ENCODE measurements around the gene ZNF644.
"Not testable (repeated sequence)": the region's sequence is repeated elsewhere in the genome, so short reads cannot be mapped to it uniquely, and the experiment has no call there.

ZNF644 gene

DNA sequence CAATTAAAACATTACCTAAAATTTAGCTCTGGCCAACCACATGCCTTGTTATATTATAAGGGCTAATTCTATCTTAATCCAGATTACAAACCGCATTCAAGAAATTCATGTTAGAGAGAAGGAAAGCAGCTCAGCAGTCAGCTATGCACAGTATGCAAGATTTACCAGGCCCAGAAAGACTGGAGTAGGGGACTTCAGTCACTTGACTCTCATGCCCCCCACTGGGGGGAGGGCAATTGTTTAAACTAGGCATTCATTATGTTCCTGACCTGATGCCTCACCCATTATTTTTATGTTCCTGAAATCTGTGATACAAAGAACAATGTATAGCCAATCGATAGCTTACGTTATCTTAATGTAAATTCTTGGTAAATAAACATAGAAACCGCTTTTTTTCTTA is 96.9 kb downstream of the ZNF644 start:
- DNase-seq = no peak

DNA sequence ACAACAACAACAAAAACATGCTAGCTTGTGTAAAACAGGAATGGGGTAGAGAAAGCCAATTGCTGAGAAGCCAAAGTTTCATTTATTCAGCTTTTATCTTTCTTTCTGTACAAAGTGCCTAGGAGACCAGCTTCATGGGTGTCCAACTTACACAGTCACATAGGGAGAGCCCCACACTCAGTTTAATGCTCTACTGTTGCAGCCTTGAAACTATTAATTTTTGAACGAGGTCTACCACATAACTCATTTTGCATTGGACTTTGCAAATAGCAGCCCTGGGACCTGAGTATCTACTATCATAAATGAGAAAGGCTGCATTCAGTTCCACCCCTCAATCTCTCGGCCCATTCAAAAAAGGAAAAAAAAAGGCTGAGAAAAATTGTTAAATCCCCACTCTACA is 98.8 kb downstream of the ZNF644 start:
- DNase-seq = no peak

DNA sequence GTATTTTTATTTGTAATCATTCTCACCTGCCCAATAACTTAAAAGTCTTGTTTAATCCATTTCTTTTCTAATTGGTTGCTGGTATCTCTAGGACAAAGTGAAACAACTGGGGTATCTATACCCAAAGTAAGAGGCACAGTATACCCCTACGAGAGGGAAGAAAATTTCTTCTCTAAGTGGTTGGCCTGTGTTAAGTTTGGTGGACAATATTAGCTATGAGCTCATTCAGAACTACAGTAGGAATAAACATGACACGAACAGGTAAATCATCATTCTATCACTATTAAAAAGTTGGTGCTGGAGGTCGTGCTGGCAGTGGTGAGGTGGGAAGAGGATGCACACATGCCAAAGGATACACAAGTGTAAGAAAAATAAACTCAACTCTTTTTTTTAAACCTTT is 99.6 kb downstream of the ZNF644 start:
- DNase-seq = no peak

DNA sequence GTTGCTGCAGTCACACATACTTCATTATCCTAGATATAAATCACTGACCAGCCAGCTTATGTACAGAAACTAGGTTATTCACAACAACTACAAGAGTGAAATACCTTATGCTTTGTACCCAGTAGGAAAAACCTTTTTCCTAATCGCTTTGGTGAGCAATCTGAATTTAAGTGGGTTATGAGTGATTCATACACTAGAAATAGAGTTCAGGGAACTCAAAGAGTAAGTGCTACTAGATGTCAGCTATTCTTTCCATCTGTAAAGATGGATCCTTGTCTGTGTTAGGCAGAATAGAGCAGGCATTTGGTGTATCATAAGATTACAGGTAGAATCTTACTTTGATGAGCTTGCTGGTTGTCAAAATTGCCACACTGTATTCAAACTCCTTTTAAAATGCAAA is 101.9 kb downstream of the ZNF644 start:
- DNase-seq = no peak

DNA sequence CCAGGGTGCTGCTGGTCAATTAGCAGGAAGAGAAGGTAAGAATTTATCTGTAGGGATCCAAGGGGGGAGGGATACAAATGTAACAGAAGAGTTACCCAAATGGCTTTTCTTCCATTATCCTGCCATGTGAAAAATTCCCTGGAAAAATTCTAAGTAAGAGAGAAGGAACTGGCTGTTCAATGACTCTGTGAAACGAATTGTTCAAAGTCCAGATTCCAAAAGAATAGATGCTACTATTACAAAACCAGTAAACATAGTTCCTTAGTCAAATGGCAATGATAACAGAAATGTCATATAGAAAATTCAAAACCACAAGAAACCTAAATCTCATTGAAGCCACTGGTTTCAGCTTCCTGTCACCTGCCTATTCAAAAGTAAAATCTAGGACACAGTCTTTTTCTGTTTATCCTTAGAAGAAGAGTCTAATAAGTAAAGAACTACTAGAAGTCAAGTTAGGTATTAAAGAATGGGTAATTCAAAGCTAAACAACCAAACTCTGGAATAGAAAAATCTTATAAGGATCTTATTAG is 102.6 kb downstream of the ZNF644 start:
- DNase-seq = no peak

DNA sequence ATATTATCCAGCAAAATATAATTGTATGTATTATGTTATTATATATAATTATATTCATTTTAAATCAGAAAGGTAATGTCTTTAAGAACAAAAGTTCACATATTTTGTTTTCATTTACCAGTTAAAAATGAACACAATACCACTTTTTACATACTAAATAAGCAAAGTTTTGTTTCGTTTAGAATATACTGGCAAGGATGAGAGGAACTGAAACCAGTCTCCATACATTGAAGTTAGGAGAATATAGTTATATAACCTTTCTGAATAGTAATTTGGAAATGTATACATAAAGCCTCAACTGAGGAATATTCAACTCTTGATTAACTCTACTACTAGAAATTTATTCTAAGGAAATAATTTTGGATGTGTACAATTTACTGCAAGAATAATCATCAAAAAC is 110.5 kb downstream of the ZNF644 start:
- DNase-seq = no peak

DNA sequence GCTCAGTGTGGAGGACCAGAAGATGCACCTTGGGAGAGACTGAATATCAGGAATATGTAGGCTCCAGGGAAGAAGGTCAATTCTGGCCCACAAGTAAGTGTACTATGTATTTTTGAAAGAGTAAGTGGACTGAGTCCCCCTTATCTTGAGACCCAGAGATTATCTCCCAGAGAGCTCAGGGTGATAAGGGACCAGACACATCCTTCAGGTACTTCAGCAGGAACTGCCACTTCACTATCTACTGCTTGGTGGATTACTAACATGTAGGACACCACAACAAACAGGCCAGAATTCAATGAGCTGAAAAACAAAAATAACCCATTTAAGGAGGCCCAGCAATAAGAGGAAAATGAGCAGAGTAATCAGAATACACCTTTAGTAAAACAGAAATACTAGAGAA is 119.2 kb downstream of the ZNF644 start:
- DNase-seq = no peak

DNA sequence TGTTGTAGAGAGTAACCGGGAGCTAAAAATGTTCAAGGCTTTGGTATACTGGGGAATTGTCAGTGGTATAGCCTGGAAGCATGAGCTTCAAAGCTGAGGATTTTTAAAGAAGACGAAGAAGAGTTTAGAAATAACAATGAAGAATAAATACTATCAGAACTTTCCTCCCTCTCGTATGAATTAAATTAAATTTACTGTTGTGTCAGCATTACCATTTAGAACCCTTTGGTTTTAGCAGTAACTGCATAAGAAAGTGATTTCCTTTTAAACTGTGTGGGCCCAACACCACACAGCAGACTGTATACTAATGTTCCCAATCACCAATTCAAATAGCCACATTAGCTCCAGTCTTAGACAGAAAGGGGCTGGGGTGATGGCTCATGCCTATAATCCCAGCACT is 122.6 kb downstream of the ZNF644 start:
- DNase-seq = no peak

DNA sequence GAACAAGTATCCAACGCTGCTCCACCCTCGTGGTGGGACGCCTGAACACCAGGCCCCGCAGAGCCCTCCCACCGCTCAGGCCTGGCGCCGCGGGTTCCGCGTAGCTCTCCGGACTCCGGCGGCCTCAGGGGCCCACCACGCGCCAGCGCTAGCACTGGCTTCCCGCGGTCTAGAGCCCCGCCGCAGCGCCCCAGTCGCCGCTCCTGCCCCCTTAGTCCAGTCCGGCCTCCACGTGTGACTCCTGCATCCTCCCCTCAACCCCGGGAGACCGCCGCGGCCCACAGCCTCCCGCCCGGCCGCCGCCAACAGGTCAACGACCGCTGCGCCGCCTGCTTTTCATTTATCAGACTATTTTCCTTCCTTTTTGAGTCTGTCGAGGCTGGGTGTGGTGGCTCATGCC is 128.2 kb downstream of the ZNF644 start:
- not testable (repeated sequence) for DNase-seq

DNA sequence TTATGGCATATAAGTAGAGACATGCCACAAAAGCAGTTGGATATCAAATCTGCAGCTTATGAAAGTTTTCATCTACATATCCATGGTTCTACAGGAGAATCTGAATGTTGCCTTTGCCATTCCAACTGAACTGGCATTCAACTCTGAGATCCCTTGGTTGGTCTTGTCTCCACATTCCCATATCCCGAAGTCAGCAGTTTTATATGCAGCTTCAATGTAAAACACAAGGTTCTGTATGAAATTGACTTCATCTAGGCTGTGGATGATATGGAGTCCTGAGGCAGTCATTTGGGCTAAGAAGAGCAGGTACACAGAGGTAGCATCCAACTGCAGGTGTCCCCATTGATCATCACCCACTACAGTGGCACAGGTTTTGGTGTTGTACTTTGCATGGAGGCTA is 129.0 kb downstream of the ZNF644 start:
- DNase-seq = not testable (repeated sequence)

DNA sequence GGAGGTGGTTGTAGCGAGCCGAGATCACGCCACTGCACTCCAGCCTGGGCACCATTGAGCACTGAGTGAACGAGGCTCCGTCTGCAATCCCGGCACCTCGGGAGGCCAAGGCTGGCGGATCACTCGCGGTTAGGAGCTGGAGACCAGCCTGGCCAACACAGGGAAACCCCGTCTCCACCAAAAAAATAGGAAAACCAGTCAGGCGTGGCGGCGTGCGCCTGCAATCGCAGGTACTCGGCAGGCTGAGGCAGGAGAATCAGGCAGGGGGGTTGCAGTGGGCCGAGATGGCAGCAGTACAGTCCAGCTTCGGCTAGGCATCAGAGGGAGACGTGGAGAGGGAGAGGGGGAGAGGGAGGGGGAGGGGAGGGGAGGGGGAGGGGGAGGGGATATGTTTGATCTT is 129.6 kb downstream of the ZNF644 start:
- not testable (repeated sequence) for DNase-seq

DNA sequence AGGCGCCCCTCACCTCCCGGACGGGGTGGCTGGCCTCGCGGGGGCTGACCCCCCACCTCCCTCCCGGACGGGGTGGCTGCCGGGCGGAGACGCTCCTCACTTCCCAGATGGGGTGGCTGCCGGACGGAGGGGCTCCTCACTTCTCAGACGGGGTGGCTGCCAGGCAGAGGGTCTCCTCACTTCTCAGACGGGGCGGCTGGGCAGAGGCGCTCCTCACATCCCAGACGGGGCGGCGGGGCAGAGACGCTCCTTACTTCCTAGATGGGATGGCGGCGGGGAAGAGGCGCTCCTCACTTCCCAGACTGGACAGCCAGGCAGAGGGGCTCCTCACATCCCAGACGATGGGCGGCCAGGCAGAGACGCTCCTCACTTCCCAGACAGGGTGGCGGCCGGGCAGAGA is 130.1 kb downstream of the ZNF644 start:
- DNase-seq = not testable (repeated sequence)

DNA sequence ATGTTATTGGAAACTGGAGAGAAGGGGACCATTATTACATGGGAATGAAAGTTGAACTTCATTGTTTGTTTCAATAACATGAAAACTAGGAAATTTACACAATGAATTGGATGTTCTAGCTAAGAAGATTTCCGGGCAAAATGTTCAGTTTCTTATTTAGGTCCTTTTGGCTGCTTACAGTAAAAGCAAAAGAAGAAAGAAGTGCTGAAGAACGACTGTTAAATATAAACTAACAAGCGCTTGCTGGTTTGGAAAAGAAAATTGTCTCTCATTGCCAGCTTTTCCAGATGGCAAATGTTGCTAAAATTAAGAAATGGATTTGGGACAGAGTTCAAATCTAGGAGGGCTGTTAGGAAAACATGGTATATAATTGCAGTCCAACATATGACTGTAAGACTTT is 139.6 kb downstream of the ZNF644 start:
- no peak for DNase-seq

DNA sequence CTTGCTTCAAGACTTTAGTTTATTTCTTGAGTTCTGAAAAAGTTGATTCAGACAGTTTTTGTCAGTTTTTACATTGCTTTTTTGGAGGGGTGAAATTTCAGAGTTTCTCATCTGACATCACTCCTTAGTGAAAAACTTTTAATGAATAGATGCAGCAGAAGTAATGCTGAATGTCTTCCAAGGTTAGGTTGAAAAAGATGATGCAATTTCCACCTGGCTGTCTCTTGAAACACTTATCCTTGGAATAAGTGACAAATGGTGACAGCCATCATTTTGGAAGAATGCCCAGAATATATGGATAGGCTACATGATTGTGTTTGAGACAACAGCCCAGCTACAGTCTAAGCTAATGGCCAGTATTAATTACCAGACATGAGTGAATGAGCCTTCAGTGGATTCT is 140.8 kb downstream of the ZNF644 start:
- DNase-seq = peak in 1 of 2 experiments; percentile 33

DNA sequence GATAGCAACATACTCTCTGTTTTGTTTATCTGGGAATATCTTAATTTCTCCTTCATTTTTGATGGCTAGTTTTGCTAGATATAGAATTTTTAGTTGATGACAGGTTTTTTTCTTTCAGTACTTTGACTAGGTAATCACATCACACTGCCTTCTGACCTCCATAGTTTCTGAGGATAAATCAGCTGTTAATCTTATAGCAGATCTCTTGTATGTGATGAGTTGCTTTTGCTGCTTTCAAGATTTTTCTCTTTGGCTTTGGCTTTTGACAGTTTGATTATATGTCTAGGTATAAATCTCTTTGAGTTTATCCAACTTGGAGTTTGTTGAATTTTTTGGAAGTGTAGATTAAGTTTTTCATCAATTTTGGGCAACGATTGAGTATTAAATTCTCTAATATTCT is 142.6 kb downstream of the ZNF644 start:
- no peak for DNase-seq

DNA sequence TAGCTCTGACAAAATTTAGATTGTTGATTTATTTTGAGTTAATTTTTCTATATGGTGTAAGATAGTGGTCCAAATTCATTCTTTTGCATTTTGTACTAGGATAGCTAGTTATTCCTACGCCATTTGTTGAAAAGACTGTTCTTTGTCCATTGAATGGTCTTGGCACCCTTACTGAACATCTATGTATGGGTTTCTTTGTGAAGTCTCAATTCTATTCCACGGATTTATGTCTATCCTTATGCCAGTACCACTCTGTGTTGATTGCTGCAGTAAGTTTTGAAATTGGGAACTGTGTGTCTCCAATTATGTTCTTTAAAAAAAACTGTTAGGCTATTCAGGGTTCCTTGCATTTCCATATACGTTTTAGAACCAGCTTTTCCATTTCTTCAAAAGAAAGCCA is 145.7 kb downstream of the ZNF644 start:
- no peak for DNase-seq
